Astrocyte (in vitro differentiated cells and primary cell): ENCODE results near the gene ZC3H12C.

Experiments
- CTCF ChIP-seq: IDR thresholded peaks from 2 replicates; pipeline ENCODE4 v1.5.1; 2011; ENCODE audit warnings: low read depth, mild to moderate bottlenecking, inconsistent platforms, low read length, moderate library complexity; ENCODE audit not compliant: insufficient read depth
- EZH2 ChIP-seq: IDR thresholded peaks from 2 replicates; pipeline ENCODE4 v1.6.1; 2012; ENCODE audit warnings: mild to moderate bottlenecking, low read length, inconsistent platforms; ENCODE audit not compliant: insufficient read depth

- TF ChIP-seq CTCF (no peak), EZH2 (no peak)
Measured at GRCh38 chr11:110124605-110125004, 31.4 kb downstream of the ZC3H12C start.
